WTC11 (cell line): ENCODE data around the gene TWF2. TPM values are rescaled to one million over a fixed set of nuclear protein-coding genes. Genes with fewer than 3 reads are reported as not detected.

Experiments used
- ATAC-seq: fragments of 200-7000 bp; cut with Tn5 transposase; 2 replicates; pipeline ENCODE4 v1.10.0; 2021; ENCODE audit warnings: mild to moderate bottlenecking, moderate library complexity
- CTCF ChIA-PET: fragments of 300-600 bp; sonication (Branson Sonifier 250); formaldehyde crosslinking; loops from one replicate; lab custom pipeline; 2021; ENCODE audit warnings: antibody characterized with exemption; lab: Charles Lee
- POLR2A ChIA-PET: fragments of 350-600 bp; sonication (Branson Sonifier 250); formaldehyde crosslinking; loops from one replicate; lab custom pipeline; 2021; ENCODE audit warnings: antibody characterized with exemption; lab: Charles Lee
- DNase-seq: peaks from one replicate; pipeline ENCODE4 v3.0.0; 2021; ENCODE audit warnings: low spot score
- H3K27ac Mint-ChIP-seq: 2 replicates; pipeline ENCODE4 v1.8.0; 2021; ENCODE audit warnings: mixed read lengths
- H3K27me3 Mint-ChIP-seq: 2 replicates; pipeline ENCODE4 v1.8.0; 2021; ENCODE audit warnings: low read depth, mild to moderate bottlenecking, moderate library complexity, mixed read lengths
- H3K36me3 Mint-ChIP-seq: 2 replicates; pipeline ENCODE4 v1.8.0; 2021; ENCODE audit warnings: mixed read lengths
- H3K4me1 Mint-ChIP-seq: 2 replicates; pipeline ENCODE4 v1.8.0; 2022; ENCODE audit warnings: mixed read lengths
- H3K4me3 Mint-ChIP-seq: 2 replicates; pipeline ENCODE4 v1.8.0; 2021; ENCODE audit warnings: mild to moderate bottlenecking, moderate library complexity, mixed read lengths
- H3K9me3 Mint-ChIP-seq: 2 replicates; pipeline ENCODE4 v1.8.0; 2021; ENCODE audit warnings: mixed read lengths
- ATF1 ChIP-seq: sonication (generic); formaldehyde crosslinking; IDR thresholded peaks from 2 replicates; pipeline ENCODE4 v1.8.1; 2023; ENCODE audit warnings: mild to moderate bottlenecking, moderate library complexity, missing genetic modification reagents
- CREM ChIP-seq: sonication (generic); formaldehyde crosslinking; IDR thresholded peaks from 2 replicates; pipeline ENCODE4 v1.8.1; 2022; ENCODE audit warnings: mild to moderate bottlenecking, missing genetic modification reagents, moderate library complexity
- EMX1 ChIP-seq: fragments of 250-450 bp; sonication (Bioruptor Pico); IDR thresholded peaks from 2 replicates; pipeline ENCODE4 v1.8.0; 2021; ENCODE audit warnings: mild to moderate bottlenecking
- ESRRA ChIP-seq: sonication (generic); formaldehyde crosslinking; IDR thresholded peaks from 2 replicates; pipeline ENCODE4 v1.8.1; 2022; ENCODE audit warnings: mild to moderate bottlenecking, missing genetic modification reagents, borderline replicate concordance
- ETV6 ChIP-seq: sonication (generic); formaldehyde crosslinking; IDR thresholded peaks from 2 replicates; pipeline ENCODE4 v1.8.1; 2022; ENCODE audit warnings: mild to moderate bottlenecking, missing genetic modification reagents
- FOXK1 ChIP-seq: sonication (generic); formaldehyde crosslinking; IDR thresholded peaks from 2 replicates; pipeline ENCODE4 v1.8.0; 2022; ENCODE audit warnings: mild to moderate bottlenecking, moderate library complexity, missing genetic modification reagents
- FOXP1 ChIP-seq: sonication (generic); formaldehyde crosslinking; IDR thresholded peaks from 2 replicates; pipeline ENCODE4 v1.8.0; 2022; ENCODE audit warnings: missing genetic modification reagents, mild to moderate bottlenecking, moderate library complexity, borderline replicate concordance
- GABPB1 ChIP-seq: sonication (generic); formaldehyde crosslinking; IDR thresholded peaks from 2 replicates; pipeline ENCODE4 v1.8.1; 2023; ENCODE audit warnings: mild to moderate bottlenecking, missing genetic modification reagents
- JUN ChIP-seq: sonication (generic); formaldehyde crosslinking; IDR thresholded peaks from 2 replicates; pipeline ENCODE4 v1.8.0; 2023; ENCODE audit warnings: mild to moderate bottlenecking, missing genetic modification reagents
- MYBL2 ChIP-seq: sonication (generic); formaldehyde crosslinking; IDR thresholded peaks from 2 replicates; pipeline ENCODE4 v1.8.1; 2023; ENCODE audit warnings: mild to moderate bottlenecking, moderate library complexity, missing genetic modification reagents
- NFE2L1 ChIP-seq: sonication (generic); formaldehyde crosslinking; IDR thresholded peaks from 2 replicates; pipeline ENCODE4 v1.8.1; 2023; ENCODE audit warnings: missing genetic modification reagents
- OVOL2 ChIP-seq: fragments of 250-450 bp; sonication (Bioruptor Pico); IDR thresholded peaks from 2 replicates; pipeline ENCODE4 v1.9.0; 2021; ENCODE audit warnings: mild to moderate bottlenecking, borderline replicate concordance
- SMAD3 ChIP-seq: sonication (generic); formaldehyde crosslinking; IDR thresholded peaks from 2 replicates; pipeline ENCODE4 v1.8.0; 2022; ENCODE audit warnings: missing genetic modification reagents, mild to moderate bottlenecking, borderline replicate concordance
- TCF7 ChIP-seq: sonication (generic); formaldehyde crosslinking; IDR thresholded peaks from 2 replicates; pipeline ENCODE4 v1.8.0; 2022; ENCODE audit warnings: mild to moderate bottlenecking, low read depth, missing genetic modification reagents, moderate library complexity
- TEAD1 ChIP-seq: sonication (generic); formaldehyde crosslinking; IDR thresholded peaks from 2 replicates; pipeline ENCODE4 v1.8.0; 2022; ENCODE audit warnings: mild to moderate bottlenecking, missing genetic modification reagents
- ZBTB21 ChIP-seq: sonication (generic); formaldehyde crosslinking; IDR thresholded peaks from 2 replicates; pipeline ENCODE4 v1.8.1; 2023; ENCODE audit warnings: mild to moderate bottlenecking, missing genetic modification reagents, borderline replicate concordance
- ZBTB43 ChIP-seq: sonication (generic); formaldehyde crosslinking; IDR thresholded peaks from 2 replicates; pipeline ENCODE4 v1.8.1; 2023; ENCODE audit warnings: mild to moderate bottlenecking, missing genetic modification reagents
- ZNF138 ChIP-seq: sonication (generic); formaldehyde crosslinking; conservative IDR thresholded peaks from 2 replicates; pipeline ENCODE4 v1.8.1; 2022; ENCODE audit warnings: mild to moderate bottlenecking, moderate library complexity, missing genetic modification reagents
- ZNF232 ChIP-seq: sonication (generic); formaldehyde crosslinking; IDR thresholded peaks from 2 replicates; pipeline ENCODE4 v1.8.0; 2022; ENCODE audit warnings: mild to moderate bottlenecking, missing genetic modification reagents
- ZNF281 ChIP-seq: sonication (generic); formaldehyde crosslinking; IDR thresholded peaks from 2 replicates; pipeline ENCODE4 v1.8.0; 2023; ENCODE audit warnings: mild to moderate bottlenecking, missing genetic modification reagents
- ZNF416 ChIP-seq: fragments of 250-450 bp; sonication (Bioruptor Pico); IDR thresholded peaks from 2 replicates; pipeline ENCODE4 v1.9.0; 2021; ENCODE audit warnings: mild to moderate bottlenecking, inconsistent platforms
- ZNF423 ChIP-seq: fragments of 250-450 bp; sonication (Bioruptor Pico); IDR thresholded peaks from 2 replicates; pipeline ENCODE4 v2.1.2; 2022; ENCODE audit warnings: mild to moderate bottlenecking, moderate library complexity
- ZNF671 ChIP-seq: fragments of 250-450 bp; sonication (Bioruptor Pico); IDR thresholded peaks from 2 replicates; pipeline ENCODE4 v1.8.0; 2021; ENCODE audit warnings: mild to moderate bottlenecking
- total RNA-seq: library from RNA; stranded (reverse); gene quantifications from 3 replicates; pipeline ENCODE4 v1.2.3, GENCODE V29; 2021
- TF ChIP-seq, protein P1 (sequence below): sonication (generic); formaldehyde crosslinking; IDR thresholded peaks from 2 replicates; pipeline ENCODE4 v1.8.1; 2023; ENCODE audit warnings: mild to moderate bottlenecking, moderate library complexity, missing genetic modification reagents
- TF ChIP-seq, protein P2 (sequence below): sonication (generic); formaldehyde crosslinking; IDR thresholded peaks from 2 replicates; pipeline ENCODE4 v1.8.0; 2022; ENCODE audit warnings: mild to moderate bottlenecking, missing genetic modification reagents

The TWF2 gene
- total RNA-seq, 1 experiment from 2014 or later = 71.1 TPM

DNA sequence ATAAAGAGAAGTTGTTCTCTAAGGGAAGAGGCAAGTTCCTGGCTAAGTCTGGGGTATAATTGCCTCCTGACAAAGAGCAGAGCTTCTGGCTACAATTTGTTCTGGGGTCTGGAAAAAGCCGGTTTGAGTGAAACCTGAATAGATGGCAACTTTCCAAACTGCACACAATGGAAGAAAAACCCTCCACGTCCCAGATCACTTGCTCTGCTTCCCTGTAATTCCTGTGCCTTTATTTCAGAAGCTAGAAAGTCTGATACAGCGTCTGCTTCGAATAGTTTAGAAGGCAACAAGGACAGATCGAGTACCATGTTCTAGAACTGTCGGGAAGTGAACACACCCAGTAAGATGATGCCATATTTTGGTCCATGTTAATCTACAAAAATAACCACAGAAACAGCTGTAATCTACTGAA lies 41.1 kb upstream of the TWF2 start (continued):
- TF ChIP-seq FOXK1 = no peak
- no peak for TF ChIP-seq ZNF423 (CRISPR knock-in tag)
- TF ChIP-seq, protein P1, sequence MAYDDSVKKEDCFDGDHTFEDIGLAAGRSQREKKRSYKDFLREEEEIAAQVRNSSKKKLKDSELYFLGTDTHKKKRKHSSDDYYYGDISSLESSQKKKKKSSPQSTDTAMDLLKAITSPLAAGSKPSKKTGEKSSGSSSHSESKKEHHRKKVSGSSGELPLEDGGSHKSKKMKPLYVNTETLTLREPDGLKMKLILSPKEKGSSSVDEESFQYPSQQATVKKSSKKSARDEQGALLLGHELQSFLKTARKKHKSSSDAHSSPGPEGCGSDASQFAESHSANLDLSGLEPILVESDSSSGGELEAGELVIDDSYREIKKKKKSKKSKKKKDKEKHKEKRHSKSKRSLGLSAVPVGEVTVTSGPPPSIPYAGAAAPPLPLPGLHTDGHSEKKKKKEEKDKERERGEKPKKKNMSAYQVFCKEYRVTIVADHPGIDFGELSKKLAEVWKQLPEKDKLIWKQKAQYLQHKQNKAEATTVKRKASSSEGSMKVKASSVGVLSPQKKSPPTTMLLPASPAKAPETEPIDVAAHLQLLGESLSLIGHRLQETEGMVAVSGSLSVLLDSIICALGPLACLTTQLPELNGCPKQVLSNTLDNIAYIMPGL (CRISPR knock-in tag) = no peak
- no peak for TF ChIP-seq ESRRA
- no peak for TF ChIP-seq ZNF671
- TF ChIP-seq ZNF281 (CRISPR knock-in tag) = no peak
- no peak for TF ChIP-seq OVOL2 (CRISPR knock-in tag)
- TF ChIP-seq EMX1 = no peak

DNA sequence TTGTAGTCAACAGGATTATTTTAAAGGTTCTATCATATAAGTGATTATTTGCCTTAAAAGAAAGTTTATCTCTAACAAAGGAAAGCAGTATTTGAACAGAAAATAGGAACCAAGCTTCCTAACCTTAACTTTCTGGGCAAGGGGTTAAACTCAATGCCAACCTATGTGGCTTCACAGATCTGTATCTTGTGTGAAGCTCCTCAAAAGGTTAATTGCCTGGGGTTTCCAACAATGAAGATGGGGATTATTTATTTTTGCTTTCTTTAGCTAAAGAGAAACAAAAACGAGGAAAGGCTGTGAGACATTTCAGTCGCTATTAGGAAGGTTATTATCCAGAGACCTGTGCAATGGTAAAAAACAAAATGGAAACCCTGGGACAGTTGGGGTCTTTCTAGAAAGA lies 40.6 kb upstream of the TWF2 start:
- H3K4me1 Mint-ChIP-seq = peaks cover 26% of the 10 kb centered on the region
- ChIA-PET POLR2A (interaction anchor here (0.6 to 2.6 kb wide), 2 partner anchors 21 to 39 kb away, joined by 3 to 9 read pairs; no protein-coding TSS in a partner anchor), CTCF (interaction anchor here (0.5 to 5.0 kb wide), 15 partner anchors 11 to 275 kb away, joined by 3 to 41 read pairs (median 5); partner anchors contain the start of genes POC1A and TWF2)
- DNase-seq = no peak
- H3K9me3 Mint-ChIP-seq = no peaks in the 10 kb centered on the region
- no peaks in the 10 kb centered on the region for H3K27me3 Mint-ChIP-seq
- TF ChIP-seq ZNF138 = no peak
- peaks cover 10% of the 10 kb centered on the region for H3K36me3 Mint-ChIP-seq
- peak overlapping the region; percentile 100; the same call in 1 of the 2 replicates for H3K27ac Mint-ChIP-seq
- ATAC-seq = no peak
- H3K4me3 Mint-ChIP-seq = peak overlapping the region; percentile 94

GRCh38 chr3:52278510-52279069 lies 39.6 kb upstream of the TWF2 start, which contains the start of gene WDR82:
WDR82 (minus strand) TSS chr3:52278649; CDS start chr3:52278361, 288 bp downstream.
- peak within 1 kb of the TSS; percentile 100 for H3K27ac Mint-ChIP-seq
- H3K4me1 Mint-ChIP-seq = peaks cover 34% of the 10 kb centered on the region
- H3K9me3 Mint-ChIP-seq = no peaks in the 10 kb centered on the region
- POLR2A ChIA-PET = interaction anchor here (0.6 to 3.5 kb wide), 11 partner anchors 9 to 223 kb away, joined by 3 to 26 read pairs (median 4); partner anchors contain the start of genes DUSP7, GLYCTK, PPM1M and TWF2
- DNase-seq = peak; percentile 98
- peak; percentile 93 for ATAC-seq
- no peaks in the 10 kb centered on the region for H3K27me3 Mint-ChIP-seq
- peak within 1 kb of the TSS; percentile 94 for H3K4me3 Mint-ChIP-seq
- peaks cover 20% of the 10 kb centered on the region for H3K36me3 Mint-ChIP-seq
- CTCF ChIA-PET = interaction anchor here (0.6 to 5.0 kb wide), 26 partner anchors 9 to 274 kb away, joined by 3 to 41 read pairs (median 5); partner anchors contain the start of genes GLYCTK, POC1A and TWF2
- 0 out of 2 replicates have a peak, but pooled peaks have one; percentile 17 for TF ChIP-seq ZNF416 (CRISPR knock-in tag)
- TF ChIP-seq TCF7 = peak; percentile 58; the same call in 1 of the 2 replicates
- no peak for TF ChIP-seq ZBTB21
- TF ChIP-seq GABPB1 = 0 out of 2 replicates have a peak, but pooled peaks have one; percentile 6
- TF ChIP-seq ZBTB43 (CRISPR knock-in tag) = 0 out of 2 replicates have a peak, but pooled peaks have one; percentile 43
- 0 out of 2 replicates have a peak, but pooled peaks have one; percentile 53 for TF ChIP-seq MYBL2 (CRISPR knock-in tag)
- no peak for TF ChIP-seq ATF1 (CRISPR knock-in tag)
- peak; percentile 66; the same call in 1 of the 2 replicates for TF ChIP-seq ZNF671
- TF ChIP-seq FOXK1 = peak; percentile 42; the same call in 1 of the 2 replicates
- TF ChIP-seq TEAD1 (CRISPR knock-in tag) = 0 out of 2 replicates have a peak, but pooled peaks have one; percentile 35
- TF ChIP-seq, protein P1 (CRISPR knock-in tag) = peak; percentile 55
- TF ChIP-seq EMX1 = peak; percentile 65; the same call in 1 of the 2 replicates
- TF ChIP-seq JUN = 0 out of 2 replicates have a peak, but pooled peaks have one; percentile 4
- TF ChIP-seq CREM = no peak
- TF ChIP-seq, protein P2, sequence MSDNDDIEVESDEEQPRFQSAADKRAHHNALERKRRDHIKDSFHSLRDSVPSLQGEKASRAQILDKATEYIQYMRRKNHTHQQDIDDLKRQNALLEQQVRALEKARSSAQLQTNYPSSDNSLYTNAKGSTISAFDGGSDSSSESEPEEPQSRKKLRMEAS (CRISPR knock-in tag) = peak; percentile 68; the same call in 1 of the 2 replicates
- peak; percentile 47; the same call in 1 of the 2 replicates for TF ChIP-seq ETV6 (CRISPR knock-in tag)
- TF ChIP-seq ZNF232 = peak; percentile 72; the same call in 1 of the 2 replicates
- TF ChIP-seq NFE2L1 (CRISPR knock-in tag) = no peak
- peak; percentile 34 for TF ChIP-seq FOXP1 (CRISPR knock-in tag)
- TF ChIP-seq SMAD3 (CRISPR knock-in tag) = no peak
